ENCODE data around the gene PLCG2.

- TF ChIP-seq POLR2AphosphoS5 (IDR thresholded peaks at IDR 0.05; ENCODE audit: borderline replicate concordance, low read depth, low read length) (no peak), EZH2 (IDR thresholded peaks at IDR 0.05) (no peak)
Observed at GRCh38 chr16:82002831-82003230, 223.7 kb downstream of the PLCG2 start.

Data from SK-N-MC (cell line).